ENCODE measurements around the gene ZNF594. TPM values are rescaled to one million over a fixed set of nuclear protein-coding genes. Genes with fewer than 3 reads are reported as not detected.
"Not testable (repeated sequence)": the region's sequence is repeated elsewhere in the genome, so short reads cannot be mapped to it uniquely, and the experiment has no call there.

The ZNF594 gene
- total RNA-seq, 1 experiment from 2014 or later = 3.7 TPM

DNA sequence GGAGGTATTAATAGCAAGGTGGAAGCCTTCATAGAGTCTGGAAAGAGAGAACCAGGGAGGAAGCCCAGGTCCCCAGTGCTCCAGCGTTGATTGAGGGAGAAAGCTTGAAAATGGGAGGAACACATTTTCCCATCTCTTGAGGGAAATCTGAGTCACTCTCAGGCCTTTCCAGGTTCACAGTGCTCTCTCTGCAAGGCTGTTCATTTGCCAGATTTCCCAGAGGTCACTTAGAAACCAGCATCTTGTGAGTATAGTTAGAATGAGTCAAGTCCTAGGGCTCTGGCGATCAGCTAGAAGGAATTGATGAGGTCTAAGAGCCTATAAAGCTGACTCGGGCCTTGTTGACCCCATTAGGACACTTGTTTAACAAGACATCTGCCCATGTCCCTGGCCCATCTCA lies 17.7 kb upstream of the ZNF594 start:
- in situ Hi-C loops (cut with HindIII; ENCODE audit: low pct_unique_long_range_greater_than_20kb, low sequenced_read_pairs) = no loop called here
- DNase-seq (ENCODE audit: low read depth) = no peak

DNA sequence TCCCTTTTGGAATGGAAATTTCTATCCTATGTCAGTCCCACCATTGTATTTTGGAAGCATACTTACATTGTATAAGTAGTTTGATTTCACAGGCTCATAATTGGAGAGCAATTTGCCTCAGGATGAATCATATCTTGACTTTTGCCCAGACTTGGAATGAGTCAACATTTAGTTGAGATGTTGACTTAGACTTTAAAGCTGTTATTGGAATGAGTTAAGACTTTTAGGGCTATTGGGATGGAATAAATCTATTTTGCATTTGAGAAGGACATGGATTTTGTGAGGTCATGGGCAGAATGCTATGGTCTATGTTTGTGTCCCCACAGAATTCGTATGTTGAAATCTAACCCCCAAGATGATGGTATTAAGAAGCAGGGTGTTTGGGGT lies 12.2 kb upstream of the ZNF594 start:
- DNase-seq (ENCODE audit: low read depth) = no peak
- in situ Hi-C loops (cut with HindIII; ENCODE audit: low pct_unique_long_range_greater_than_20kb, low sequenced_read_pairs) = no loop called here

DNA sequence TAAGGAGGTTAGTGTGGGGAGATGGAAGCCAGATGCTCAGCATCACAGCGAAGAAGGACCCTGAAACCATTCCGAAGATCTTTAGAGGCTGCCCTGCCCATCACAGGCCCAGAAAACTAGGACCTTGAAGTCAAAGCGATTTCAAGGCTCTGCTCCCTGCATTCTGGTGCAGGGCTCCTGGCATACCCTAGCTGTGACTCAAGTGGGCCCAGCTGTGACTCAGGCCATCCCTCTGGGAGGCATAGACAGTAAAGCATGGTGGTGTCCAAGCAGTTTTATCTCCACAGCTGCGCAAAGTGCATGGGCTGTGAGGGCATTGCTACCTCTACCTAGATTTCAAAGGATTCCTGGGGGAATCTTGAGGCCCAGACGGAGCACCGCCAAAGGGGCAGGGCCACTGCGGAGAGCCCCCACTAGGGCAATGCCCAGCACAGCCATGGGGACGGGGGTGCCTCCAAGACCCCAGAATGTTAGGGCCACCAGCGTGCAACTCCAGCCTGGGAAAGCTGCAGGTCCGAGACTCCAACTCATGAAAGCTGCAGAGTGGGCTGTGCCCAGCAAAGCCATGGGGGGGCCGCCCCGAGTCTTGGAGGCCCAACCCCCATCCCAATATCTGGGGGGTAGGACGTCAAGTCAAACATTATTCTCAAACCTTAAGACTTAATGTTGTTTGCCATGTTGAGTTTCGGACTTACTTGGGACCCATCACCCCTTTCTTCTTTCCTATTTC lies 11.7 kb upstream of the ZNF594 start:
- in situ Hi-C loops (cut with HindIII; ENCODE audit: low pct_unique_long_range_greater_than_20kb, low sequenced_read_pairs) = no loop called here
- DNase-seq (ENCODE audit: low read depth) = no peak

DNA sequence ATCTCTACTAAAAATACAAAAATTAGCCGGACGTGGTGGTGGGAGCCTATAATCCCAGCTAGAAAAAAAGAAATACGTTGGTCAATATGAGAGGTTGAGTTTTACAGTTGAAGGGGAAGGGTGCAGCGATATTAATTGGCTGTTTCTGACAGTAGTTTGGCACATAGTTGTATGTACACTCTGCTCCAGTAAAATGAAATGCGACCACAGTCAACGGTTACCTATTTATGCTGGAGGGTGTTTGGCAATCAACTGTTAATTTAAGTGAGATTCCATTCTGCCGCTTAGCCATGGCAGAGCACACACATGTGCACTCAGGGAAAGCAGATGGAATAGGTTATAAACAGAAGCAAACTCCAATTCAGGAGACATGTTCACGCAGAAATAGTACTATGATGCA lies 9.3 kb upstream of the ZNF594 start:
- in situ Hi-C loops (cut with HindIII; ENCODE audit: low pct_unique_long_range_greater_than_20kb, low sequenced_read_pairs) = no loop called here

DNA sequence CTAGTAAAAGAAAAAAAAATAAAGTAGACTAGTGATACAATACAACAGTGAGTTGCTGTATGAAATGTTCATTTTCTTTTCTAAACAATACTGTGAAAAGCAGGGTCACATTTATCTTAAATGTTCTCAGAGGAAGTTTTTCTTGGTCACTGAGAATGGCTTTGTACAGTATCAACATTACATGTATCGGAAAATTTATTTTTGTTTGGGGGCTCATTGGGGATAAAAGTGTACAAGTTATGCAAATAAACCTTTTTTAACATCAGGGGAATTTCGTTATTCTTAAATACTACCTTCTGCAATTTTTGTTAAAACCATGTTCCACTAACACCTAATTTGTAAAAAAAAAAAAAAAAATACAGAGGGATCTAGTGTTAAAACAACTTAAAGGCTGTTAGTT lies 8.7 kb upstream of the ZNF594 start:
- DNase-seq (ENCODE audit: low read depth) = no peak
- in situ Hi-C loops (cut with HindIII; ENCODE audit: low pct_unique_long_range_greater_than_20kb, low sequenced_read_pairs) = no loop called here

More for the DNA sequence above, 9.3 kb upstream of the ZNF594 start:
- DNase-seq (ENCODE audit: low read depth) = no peak

DNA sequence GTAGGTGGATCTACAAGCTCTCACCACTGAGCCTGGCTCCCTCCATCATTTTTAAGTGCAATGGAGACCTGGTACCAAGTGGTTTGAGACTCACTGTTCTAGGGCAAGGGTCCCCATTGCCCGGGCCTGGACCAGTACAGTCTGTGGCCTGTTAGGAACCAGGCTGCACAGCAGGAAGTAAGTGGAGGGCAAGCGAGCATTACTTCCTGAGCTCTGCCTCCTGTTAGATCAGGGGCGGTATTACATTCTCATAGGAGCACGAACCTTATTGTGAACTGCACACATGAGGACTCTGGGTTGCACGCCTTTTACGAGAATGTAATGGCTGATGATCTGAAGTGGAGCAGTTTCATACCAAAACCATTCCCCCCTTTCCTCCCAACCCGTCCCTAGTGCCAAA lies 6.8 kb upstream of the ZNF594 start:
- in situ Hi-C loops (cut with HindIII; ENCODE audit: low pct_unique_long_range_greater_than_20kb, low sequenced_read_pairs) = no loop called here

DNA sequence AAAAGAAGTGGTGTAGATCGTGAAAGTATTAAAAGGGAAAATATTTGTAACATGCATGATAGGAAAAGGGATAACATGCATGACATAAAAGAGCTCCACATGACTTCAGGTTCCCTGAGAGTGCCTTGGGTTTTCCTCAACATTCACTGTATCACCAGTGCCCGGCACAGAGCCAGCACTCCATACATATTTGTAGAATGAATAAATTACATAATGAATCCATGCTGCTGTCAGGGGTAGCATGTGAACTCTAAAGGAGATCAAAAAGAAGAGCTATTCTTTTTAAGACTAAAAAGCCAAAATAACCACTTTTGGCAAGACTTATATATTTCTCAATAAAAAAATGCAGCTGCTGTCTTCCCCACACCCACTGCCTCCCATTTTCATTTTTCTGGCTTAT lies 2.7 kb upstream of the ZNF594 start:
- DNase-seq (ENCODE audit: low read depth) = no peak
- in situ Hi-C loops (cut with HindIII; ENCODE audit: low pct_unique_long_range_greater_than_20kb, low sequenced_read_pairs) = no loop called here

More for the DNA sequence above, 6.8 kb upstream of the ZNF594 start:
- no peak for DNase-seq (ENCODE audit: low read depth)

DNA sequence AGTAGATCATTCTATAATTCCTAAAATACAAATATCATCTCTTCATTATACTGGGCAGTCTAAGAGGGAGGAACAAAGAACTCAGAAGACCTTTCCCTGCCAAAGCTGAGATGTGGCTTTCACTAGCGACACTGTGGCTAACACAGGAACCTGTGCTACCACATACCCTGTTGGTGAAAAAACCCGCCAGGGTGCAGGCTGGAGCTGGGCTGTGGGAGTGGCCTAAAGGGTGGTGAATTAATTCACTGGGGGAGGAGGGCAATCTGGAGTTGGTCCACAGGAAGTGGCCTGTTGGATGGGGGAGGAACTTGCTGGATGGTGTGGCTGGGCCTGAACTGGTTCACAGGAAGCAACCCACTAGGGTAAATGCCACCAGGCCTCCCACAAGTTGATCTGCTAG lies 7.4 kb downstream of the ZNF594 start:
- DNase-seq (ENCODE audit: low read depth) = no peak
- in situ Hi-C loops (cut with HindIII; ENCODE audit: low pct_unique_long_range_greater_than_20kb, low sequenced_read_pairs) = no loop called here

DNA sequence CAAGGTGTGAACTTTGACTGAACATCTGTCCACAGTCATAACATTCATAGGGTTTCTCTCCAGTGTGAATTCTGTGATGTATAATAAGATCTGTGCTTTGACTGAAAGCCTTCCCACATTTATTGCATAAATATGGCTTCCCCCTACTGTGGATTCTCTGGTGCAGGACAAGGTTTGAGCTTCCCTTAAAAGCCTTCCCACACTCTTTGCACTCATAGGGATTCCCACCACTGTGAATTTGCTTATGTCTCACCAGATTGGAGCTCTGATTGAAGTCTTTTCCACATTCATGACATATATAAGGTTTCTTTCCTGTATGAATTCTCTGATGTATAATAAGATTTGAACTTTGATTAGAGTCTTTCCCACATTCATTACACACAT lies 8.3 kb downstream of the ZNF594 start:
- DNase-seq (ENCODE audit: low read depth) = no peak
- in situ Hi-C loops (cut with HindIII; ENCODE audit: low pct_unique_long_range_greater_than_20kb, low sequenced_read_pairs) = no loop called here

DNA sequence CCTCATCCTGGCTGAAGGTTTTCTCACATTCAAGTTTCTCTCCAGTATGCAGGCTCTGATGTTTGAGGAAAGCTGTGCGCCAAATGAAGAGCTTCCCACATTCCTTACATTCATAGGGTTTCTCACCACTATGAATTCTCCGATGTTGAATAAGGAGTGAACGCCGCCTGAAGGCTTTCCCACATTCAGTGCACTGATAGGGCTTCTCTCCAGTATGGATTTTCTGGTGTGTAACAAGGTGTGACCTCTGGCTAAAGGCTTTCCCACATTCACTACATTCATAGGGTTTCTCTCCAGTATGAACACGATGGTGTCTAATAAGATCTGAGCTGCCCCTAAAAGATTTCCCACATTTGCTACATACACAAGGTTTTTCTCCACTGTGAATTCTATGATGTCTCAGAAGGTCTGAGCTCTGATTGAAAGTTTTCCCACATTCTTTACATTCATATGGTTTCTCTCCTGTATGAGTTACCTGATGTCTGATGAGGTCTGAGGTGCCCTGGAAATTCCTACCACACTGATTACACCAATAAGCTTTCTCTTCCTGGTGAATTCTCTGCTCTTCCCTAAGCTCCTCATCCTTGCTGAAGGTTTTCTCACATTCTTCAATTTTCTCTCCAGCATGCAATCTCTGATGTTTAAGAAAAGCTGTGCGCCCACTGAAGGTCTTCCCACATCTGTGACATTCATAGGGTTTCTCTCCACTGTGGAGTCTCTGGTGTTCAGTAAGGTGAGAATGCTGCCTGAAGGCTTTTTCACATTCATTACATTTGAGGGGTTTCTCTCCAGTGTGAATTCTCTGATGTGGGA lies 8.9 kb downstream of the ZNF594 start:
- in situ Hi-C loops (cut with HindIII; ENCODE audit: low pct_unique_long_range_greater_than_20kb, low sequenced_read_pairs) = no loop called here
- DNase-seq (ENCODE audit: low read depth) = no peak

DNA sequence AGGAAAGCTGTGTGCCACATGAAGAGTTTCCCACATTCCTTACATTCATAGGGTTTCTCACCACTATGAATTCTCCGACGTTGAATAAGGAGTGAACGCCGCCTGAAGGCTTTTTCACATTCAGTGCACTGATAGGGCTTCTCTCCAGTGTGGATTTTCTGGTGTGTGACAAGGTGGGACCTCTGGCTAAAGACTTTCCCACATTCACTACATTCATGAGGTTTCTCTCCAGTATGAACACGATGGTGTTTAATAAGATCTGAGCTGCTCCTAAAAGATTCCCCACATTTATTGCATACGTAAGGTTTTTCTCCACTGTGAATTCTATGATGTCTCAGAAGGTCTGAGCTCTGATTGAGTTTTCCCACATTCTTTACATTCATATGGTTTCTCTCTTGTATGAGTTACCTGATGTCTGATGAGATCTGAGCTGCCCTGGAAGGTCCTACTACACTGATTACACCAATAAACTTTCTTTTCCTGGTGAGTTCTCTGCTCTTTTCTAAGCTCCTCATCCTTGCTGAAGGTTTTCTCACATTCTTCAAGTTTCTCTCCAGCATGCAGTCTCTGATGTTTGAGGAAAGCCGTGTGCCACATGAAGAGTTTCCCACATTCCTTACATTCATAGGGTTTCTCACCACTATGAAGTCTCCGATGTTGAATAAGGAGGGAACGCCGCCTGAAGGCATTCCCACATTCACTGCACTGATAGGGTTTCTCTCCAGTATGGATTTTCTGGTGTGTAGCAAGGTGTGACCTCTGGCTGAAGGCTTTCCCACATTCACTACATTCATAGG lies 10.0 kb downstream of the ZNF594 start:
- no peak for DNase-seq (ENCODE audit: low read depth)
- in situ Hi-C loops (cut with HindIII; ENCODE audit: low pct_unique_long_range_greater_than_20kb, low sequenced_read_pairs) = no loop called here

DNA sequence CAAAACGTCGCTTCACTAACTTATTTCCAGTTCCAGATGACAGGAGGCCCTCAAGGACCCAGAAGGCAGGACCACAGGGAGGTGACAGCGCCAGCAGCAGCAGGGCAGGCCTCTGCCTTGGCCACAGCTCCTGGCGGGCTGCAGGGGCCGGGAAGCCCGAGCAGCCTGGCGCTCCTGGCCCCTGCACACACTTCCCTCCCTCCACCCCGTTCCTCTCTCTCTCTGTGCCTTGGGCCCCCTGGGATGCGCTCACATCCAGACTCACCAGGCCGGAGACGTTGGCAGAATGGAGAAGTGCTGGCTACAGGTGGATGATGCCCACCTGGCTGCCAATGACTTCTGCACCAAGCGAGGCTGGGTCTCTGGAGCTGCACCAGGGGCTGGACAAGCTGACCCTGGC lies 12.7 kb downstream of the ZNF594 start:
- in situ Hi-C loops (cut with HindIII; ENCODE audit: low pct_unique_long_range_greater_than_20kb, low sequenced_read_pairs) = no loop called here

DNA sequence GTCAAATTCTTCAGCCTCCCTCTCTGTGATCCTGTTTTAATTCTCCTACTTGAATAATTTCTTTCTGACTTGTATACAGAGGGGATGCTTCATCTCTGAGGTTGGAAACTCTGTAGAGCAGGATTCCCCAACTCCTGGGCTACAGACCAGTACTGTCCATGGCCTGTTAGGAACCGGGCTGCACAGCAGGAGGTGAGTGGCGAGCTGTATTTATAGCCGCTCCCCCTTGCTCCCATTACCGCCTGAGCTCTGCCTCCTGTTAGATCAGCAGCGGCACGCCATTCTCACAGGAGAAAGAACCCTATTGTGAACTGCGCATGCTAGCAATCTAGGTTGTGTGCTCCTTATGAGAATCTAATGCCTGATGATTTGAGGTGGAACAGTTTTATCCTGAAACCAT lies 16.6 kb downstream of the ZNF594 start:
- in situ Hi-C loops (cut with HindIII; ENCODE audit: low pct_unique_long_range_greater_than_20kb, low sequenced_read_pairs); DNase-seq (ENCODE audit: low read depth): not testable (repeated sequence)

More for the DNA sequence above, 12.7 kb downstream of the ZNF594 start:
- DNase-seq (ENCODE audit: low read depth) = no peak

DNA sequence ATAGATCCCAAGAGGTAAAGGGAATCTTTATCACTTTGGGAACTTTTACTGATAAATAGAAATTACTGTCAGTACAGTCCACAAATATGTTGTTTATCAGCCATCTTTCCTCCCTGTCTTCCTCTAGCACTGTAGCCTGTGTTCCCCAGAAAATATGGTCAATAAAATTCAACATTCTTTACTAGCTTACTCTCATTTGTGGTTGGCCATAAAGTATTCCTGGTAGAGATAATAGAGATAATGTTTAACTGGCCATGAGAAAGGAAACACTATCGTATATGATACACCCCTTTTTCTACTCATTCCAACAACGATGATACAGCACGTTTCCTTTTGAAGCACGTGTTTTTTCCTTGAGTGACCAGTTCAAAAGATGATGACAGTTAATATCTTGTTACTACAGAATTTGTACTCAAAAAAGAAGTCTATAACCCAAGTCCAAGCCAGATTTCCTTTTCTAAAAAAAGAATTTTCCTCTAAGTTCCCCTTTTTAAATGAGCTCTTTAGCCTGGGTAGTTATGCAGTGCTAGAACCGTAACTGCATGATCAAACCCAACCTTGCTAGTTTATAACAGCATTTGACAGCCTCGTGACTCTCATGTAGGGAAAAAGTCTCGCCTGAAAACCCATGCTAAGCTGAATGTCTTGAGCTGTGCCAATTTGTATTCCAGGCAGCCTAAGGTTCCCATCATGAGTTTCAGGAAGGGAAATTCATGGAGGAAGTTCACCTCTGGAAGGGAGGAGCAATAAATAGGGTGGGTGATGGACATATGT lies 25.7 kb downstream of the ZNF594 start:
- peak; percentile 39 for DNase-seq (ENCODE audit: low read depth)
- in situ Hi-C loops (cut with HindIII; ENCODE audit: low pct_unique_long_range_greater_than_20kb, low sequenced_read_pairs) = not testable (repeated sequence)

DNA sequence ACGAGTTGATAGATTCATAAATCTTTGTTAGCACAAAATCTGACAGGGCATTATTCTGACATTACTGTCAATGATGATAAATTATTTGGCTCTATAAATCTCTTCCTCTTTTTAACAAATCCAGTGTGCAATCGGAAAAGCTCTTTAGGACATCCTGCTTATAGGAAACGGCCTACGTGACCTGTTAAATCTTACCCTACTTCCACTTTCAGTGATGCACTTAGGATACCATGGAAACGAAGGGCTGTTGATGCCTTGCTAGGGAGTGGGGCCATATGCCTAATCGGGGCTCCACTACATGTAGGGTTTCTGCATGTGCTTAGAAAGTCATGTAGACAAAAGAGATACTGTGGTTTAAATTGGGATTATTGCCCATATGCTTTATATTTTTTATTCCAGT lies 27.2 kb downstream of the ZNF594 start:
- no peak for DNase-seq (ENCODE audit: low read depth)
- in situ Hi-C loops (cut with HindIII; ENCODE audit: low pct_unique_long_range_greater_than_20kb, low sequenced_read_pairs) = no loop called here

DNA sequence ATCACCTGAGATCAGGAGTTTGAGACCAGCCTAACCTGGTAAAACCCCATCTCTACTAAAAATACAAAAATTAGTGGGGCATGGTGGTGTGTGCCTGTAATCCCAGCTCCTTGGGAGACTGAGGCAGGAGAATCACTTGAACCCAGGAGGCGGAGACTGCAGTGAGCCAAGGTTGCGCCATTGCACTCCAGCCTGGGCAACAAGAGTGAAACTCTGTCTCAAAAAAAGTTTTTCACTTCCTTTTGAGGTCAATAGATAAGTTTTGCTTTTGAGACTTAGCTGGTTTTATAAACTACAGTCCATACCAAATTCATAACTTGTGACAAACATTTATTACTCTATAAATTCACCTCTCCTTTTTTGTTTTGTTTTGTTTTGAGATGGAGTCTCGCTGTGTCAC lies 29.9 kb downstream of the ZNF594 start:
- in situ Hi-C loops (cut with HindIII; ENCODE audit: low pct_unique_long_range_greater_than_20kb, low sequenced_read_pairs); DNase-seq (ENCODE audit: low read depth): not testable (repeated sequence)

DNA sequence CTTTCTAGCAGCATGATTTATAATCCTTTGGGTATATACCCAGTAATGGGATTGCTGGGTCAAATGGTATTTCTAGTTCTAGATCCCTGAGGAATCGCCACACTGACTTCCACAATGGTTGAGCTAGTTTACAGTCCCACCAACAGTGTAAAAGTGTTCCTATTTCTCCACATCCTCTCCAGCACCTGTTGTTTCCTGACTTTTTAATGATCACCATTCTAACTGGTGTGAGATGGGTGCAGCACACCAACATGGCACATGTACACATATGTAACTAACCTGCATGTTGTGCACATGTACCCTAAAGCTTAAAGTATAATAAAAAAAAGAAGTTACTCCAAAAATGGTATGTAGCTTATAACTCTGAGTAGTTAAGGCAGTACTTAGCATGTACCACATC lies 31.0 kb downstream of the ZNF594 start:
- in situ Hi-C loops (cut with HindIII; ENCODE audit: low pct_unique_long_range_greater_than_20kb, low sequenced_read_pairs); DNase-seq (ENCODE audit: low read depth): not testable (repeated sequence)

DNA sequence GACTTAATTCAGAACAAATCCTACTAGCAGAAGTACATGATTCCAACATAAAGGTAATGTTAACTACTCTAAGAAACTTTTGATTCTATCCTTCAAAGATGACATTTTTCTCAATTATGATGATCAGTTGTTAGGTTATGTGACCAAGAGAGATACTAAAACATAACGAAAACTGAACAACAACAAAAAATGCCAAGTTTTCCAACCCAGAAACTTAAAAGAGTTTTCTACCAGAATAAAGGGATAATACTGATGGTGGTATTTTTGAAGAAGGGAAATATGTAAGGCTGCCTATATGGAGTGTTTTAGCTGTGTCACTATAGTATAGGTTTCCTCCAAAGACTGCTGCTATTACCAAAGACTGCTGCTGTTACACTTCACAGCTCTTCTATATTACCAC lies 45.5 kb downstream of the ZNF594 start:
- DNase-seq (ENCODE audit: low read depth); in situ Hi-C loops (cut with HindIII; ENCODE audit: low pct_unique_long_range_greater_than_20kb, low sequenced_read_pairs): not testable (repeated sequence)
